Stimulated activated naive CD8-positive, alpha-beta T cell treated with anti-CD3 and anti-CD28 coated beads, Interleukin-15, Interleukin-2, amounts not matched to agents 100 ng/mL and 50 ng/mL, for 24 hours (primary cell): Measurements from ENCODE around the gene ARMC9.
A peak's percentile ranks its signal among the peaks of the same experiment; 100 is the strongest.

Source experiments
- H3K27ac Mint-ChIP-seq: one replicate; pipeline ENCODE4 v1.8.0; 2021; ENCODE audit warnings: mild to moderate bottlenecking, mixed read lengths
- H3K27me3 Mint-ChIP-seq: one replicate; pipeline ENCODE4 v1.8.0; 2021; ENCODE audit warnings: mixed read lengths
- H3K36me3 Mint-ChIP-seq: one replicate; pipeline ENCODE4 v1.8.0; 2021; ENCODE audit warnings: low read depth, mixed read lengths
- H3K4me1 Mint-ChIP-seq: one replicate; pipeline ENCODE4 v1.8.0; 2021; ENCODE audit warnings: low read depth, mixed read lengths
- H3K4me3 Mint-ChIP-seq: one replicate; pipeline ENCODE4 v1.8.0; 2021; ENCODE audit warnings: mild to moderate bottlenecking, mixed read lengths
- H3K9me3 Mint-ChIP-seq: one replicate; pipeline ENCODE4 v1.8.0; 2021; ENCODE audit warnings: mixed read lengths

The ARMC9 gene

GRCh38 chr2:231378026-231378722 lies 179.7 kb downstream of the ARMC9 start:
- Mint-ChIP-seq H3K4me1 (no peaks in the 10 kb centered on the region), H3K36me3 (no peaks in the 10 kb centered on the region), H3K9me3 (no peaks in the 10 kb centered on the region), H3K27me3 (no peaks in the 10 kb centered on the region), H3K27ac (no peak overlapping the region), H3K4me3 (no peak overlapping the region)

- Mint-ChIP-seq H3K27ac (no peak overlapping the region), H3K36me3 (no peaks in the 10 kb centered on the region)
Measured at GRCh38 chr2:231379266-231380215, 181.1 kb downstream of the ARMC9 start.

DNA sequence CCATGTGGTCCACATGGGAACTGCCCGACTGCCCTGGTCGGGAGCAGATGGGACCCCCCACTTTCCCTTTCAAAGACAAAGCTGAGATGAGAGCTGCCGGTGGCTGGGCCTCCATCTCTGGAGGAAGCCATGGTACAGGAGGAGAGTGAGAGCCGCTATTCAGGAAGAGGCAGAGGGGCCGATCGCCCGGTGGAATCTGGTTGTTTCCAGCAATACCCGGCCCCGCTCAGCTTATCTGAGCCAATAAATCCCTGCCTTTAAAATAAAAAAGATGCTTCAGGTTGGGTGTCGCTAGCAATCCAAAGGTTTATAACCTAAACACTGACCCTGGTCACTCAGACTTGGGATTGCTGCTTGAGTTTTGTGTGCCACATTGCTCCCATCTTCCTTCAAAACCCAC lies 181.9 kb downstream of the ARMC9 start:
- no peak overlapping the region for H3K27ac Mint-ChIP-seq
- H3K4me1 Mint-ChIP-seq = no peaks in the 10 kb centered on the region
- peaks cover 11% of the 10 kb centered on the region for H3K9me3 Mint-ChIP-seq
- H3K27me3 Mint-ChIP-seq = no peaks in the 10 kb centered on the region
- no peak overlapping the region for H3K4me3 Mint-ChIP-seq
- no peaks in the 10 kb centered on the region for H3K36me3 Mint-ChIP-seq

More at GRCh38 chr2:231379266-231380215, 181.1 kb downstream of the ARMC9 start:
- Mint-ChIP-seq H3K4me3 (no peak overlapping the region), H3K27me3 (no peaks in the 10 kb centered on the region), H3K9me3 (peaks cover 4% of the 10 kb centered on the region), H3K4me1 (no peaks in the 10 kb centered on the region)

- Mint-ChIP-seq H3K27ac (peak overlapping the region; percentile 41), H3K4me3 (no peak overlapping the region), H3K9me3 (peaks cover 11% of the 10 kb centered on the region), H3K36me3 (no peaks in the 10 kb centered on the region), H3K27me3 (no peaks in the 10 kb centered on the region), H3K4me1 (no peaks in the 10 kb centered on the region)
Measured at GRCh38 chr2:231380991-231381847, 182.8 kb downstream of the ARMC9 start.

DNA sequence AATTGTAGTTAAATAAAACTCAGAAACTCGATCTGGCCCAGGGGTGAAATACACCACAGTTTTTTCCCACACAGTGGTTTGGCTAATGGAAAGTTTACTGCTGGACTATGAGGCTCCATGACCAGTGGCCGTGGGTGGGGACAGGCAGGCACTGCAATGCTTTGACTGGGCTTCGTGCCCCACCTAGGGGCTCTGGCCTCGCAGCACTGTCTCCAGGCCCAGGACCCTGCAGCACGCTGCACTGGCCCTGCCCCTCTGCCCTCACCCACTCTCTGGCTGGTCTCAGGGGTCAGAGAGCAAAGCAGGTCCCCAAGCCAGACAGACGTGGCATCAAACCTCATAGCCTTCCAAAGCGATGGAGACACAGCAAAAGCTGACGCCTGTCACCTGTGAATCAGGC lies 183.7 kb downstream of the ARMC9 start:
- Mint-ChIP-seq H3K36me3 (no peaks in the 10 kb centered on the region), H3K4me1 (no peaks in the 10 kb centered on the region), H3K27me3 (no peaks in the 10 kb centered on the region), H3K9me3 (peaks cover 11% of the 10 kb centered on the region), H3K4me3 (no peak overlapping the region), H3K27ac (no peak overlapping the region)

DNA sequence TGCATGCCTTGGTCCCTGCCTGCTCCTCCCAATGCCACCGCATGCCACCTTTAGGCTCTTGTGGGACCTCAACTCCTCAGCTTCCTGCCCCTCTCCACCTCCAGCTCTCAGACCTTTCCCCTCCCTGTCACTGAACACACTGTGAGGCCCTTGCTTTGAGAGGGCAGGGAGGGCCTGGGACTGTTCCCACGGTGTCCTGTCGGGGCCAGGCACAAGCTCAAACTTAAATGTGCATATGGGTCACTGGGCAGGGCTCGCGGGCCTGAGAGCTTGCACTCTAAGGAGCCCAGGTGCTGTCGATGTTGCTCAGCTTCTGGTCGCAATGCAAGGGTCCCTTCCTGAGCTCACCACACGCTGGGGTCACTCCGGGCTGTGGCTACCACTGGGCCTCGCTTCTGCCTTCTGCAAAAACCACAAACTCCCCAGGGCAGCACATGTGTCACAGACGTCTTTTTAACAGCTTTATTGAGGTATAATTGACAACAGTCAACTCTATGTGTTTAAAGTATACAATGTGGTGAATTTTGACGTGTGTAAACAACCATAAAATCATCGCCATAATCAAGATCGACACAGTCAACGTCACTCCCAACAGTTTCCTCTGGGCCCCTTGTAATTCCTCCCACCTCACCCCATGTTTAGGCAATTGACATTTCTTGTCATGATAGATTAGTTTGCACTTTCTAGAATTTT lies 185.1 kb downstream of the ARMC9 start:
- Mint-ChIP-seq H3K27me3 (no peaks in the 10 kb centered on the region), H3K4me3 (no peak overlapping the region), H3K36me3 (no peaks in the 10 kb centered on the region), H3K27ac (no peak overlapping the region), H3K9me3 (peaks cover 11% of the 10 kb centered on the region), H3K4me1 (no peaks in the 10 kb centered on the region)

- Mint-ChIP-seq H3K4me1 (no peaks in the 10 kb centered on the region), H3K36me3 (no peaks in the 10 kb centered on the region), H3K4me3 (no peak overlapping the region), H3K9me3 (peaks cover 11% of the 10 kb centered on the region), H3K27ac (no peak overlapping the region), H3K27me3 (no peaks in the 10 kb centered on the region)
Measured at GRCh38 chr2:231384109-231384435, 185.6 kb downstream of the ARMC9 start.

DNA sequence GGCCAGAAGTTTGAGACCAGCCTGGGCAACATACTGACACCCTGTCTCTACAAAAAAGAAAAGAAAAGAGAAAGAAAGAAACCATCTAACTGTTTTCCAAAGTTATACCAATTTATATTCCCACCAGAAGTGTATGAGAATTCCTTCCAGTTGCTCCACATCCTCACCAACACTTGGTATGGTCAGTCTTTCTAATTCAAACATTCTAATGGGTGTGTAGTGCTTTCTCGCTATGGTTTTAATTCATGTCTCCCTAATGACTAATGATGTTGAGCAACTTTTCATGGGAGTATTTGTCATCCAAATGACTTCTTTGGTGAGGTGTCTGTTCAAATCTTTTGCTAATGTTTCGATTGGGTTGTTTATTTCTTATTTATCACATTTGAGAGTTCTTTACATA lies 186.5 kb downstream of the ARMC9 start:
- Mint-ChIP-seq H3K4me3 (no peak overlapping the region), H3K27me3 (no peaks in the 10 kb centered on the region), H3K27ac (no peak overlapping the region), H3K9me3 (peaks cover 11% of the 10 kb centered on the region), H3K36me3 (no peaks in the 10 kb centered on the region), H3K4me1 (no peaks in the 10 kb centered on the region)

DNA sequence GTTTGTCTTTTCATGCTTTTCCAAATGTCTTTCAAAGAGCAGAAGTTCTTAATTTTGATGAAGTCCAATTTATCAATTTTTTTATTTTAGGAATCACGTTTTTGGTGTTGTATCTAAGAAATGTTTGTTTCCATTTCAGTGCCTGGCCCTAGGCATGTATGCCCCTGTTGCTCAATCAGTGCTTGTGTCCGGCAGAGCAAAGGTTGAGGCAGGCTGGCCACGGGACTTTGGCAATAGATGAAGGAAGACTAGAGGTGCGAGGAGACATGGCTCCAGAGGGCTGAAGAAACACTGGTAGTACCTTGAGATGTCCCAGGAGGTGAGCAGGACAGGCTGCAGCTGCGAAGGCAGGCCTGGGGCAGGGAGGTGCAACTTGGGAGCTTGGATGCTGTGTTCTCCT lies 187.0 kb downstream of the ARMC9 start:
- H3K27me3 Mint-ChIP-seq = no peaks in the 10 kb centered on the region
- peaks cover 11% of the 10 kb centered on the region for H3K9me3 Mint-ChIP-seq
- no peaks in the 10 kb centered on the region for H3K36me3 Mint-ChIP-seq
- no peak overlapping the region for H3K4me3 Mint-ChIP-seq
- no peaks in the 10 kb centered on the region for H3K4me1 Mint-ChIP-seq
- no peak overlapping the region for H3K27ac Mint-ChIP-seq

- Mint-ChIP-seq H3K36me3 (no peaks in the 10 kb centered on the region), H3K4me3 (no peak overlapping the region), H3K27ac (no peak overlapping the region), H3K4me1 (peaks cover 2% of the 10 kb centered on the region), H3K9me3 (peaks cover 11% of the 10 kb centered on the region), H3K27me3 (peaks cover under 1% of the 10 kb centered on the region)
Measured at GRCh38 chr2:231386446-231386845, 188.0 kb downstream of the ARMC9 start.

DNA sequence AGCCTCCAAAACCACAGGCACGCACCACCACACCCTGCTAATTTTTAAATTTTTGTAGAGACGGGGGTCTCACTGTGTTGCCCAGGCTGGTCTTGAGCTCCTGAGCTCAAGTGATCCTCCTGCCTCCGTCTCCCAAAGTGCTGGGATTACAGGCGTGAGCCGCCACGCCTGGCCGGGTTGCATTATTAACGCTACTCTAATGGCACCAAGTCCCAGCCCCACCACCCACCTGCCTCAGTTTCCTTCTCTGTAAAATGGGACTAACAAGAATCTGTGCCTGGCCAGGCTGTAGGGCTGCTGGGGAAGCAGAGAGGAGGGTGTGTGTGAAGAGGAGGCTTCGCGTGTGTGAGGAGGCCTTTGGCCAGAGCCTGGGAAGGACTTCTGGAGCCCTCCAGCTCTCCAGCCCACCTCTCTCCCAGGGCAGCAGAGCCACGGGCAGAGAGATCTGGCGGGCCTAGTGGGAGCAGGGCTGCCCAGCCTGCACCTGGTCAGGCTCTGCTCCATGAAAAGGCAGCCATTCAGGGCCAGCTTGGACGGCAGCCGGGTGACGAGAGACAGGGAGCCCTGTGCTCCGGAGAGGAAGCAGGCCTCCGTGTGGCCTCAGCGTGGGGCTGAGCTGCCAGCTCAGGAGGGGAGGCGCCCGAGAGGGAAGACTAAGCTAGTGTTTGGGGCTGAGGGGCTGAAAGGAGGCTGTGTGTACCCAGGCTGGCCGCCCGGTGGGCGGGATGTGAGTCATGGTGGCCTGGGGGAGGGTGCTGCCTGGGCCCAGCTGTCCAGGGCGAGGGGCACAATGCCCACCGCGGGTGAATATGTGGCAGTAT lies 189.7 kb downstream of the ARMC9 start:
- no peak overlapping the region for H3K27ac Mint-ChIP-seq
- peaks cover 3% of the 10 kb centered on the region for H3K27me3 Mint-ChIP-seq
- H3K9me3 Mint-ChIP-seq = peaks cover 11% of the 10 kb centered on the region
- no peak overlapping the region for H3K4me3 Mint-ChIP-seq
- no peaks in the 10 kb centered on the region for H3K36me3 Mint-ChIP-seq
- H3K4me1 Mint-ChIP-seq = peaks cover 17% of the 10 kb centered on the region

GRCh38 chr2:231388725-231389346 lies 190.4 kb downstream of the ARMC9 start:
- Mint-ChIP-seq H3K27ac (no peak overlapping the region), H3K36me3 (no peaks in the 10 kb centered on the region)

GRCh38 chr2:231390667-231391066 lies 192.2 kb downstream of the ARMC9 start:
- Mint-ChIP-seq H3K27me3 (peaks cover 10% of the 10 kb centered on the region), H3K27ac (no peak overlapping the region), H3K4me1 (peaks cover 37% of the 10 kb centered on the region), H3K36me3 (no peaks in the 10 kb centered on the region), H3K4me3 (no peak overlapping the region), H3K9me3 (no peaks in the 10 kb centered on the region)

More at GRCh38 chr2:231388725-231389346, 190.4 kb downstream of the ARMC9 start:
- peaks cover 10% of the 10 kb centered on the region for H3K9me3 Mint-ChIP-seq
- peaks cover 3% of the 10 kb centered on the region for H3K27me3 Mint-ChIP-seq
- H3K4me1 Mint-ChIP-seq = peaks cover 24% of the 10 kb centered on the region
- H3K4me3 Mint-ChIP-seq = no peak overlapping the region
